Caki2 (cell line): ENCODE results near the gene SYNDIG1. TPM values are rescaled to one million over a fixed set of nuclear protein-coding genes. Genes with fewer than 3 reads are reported as not detected.

ENCODE experiments used
- DNase-seq: peaks from one replicate; pipeline ENCODE4 v3.0.0-alpha.2; 2015; ENCODE audit warnings: low read depth
- in situ Hi-C: cut with HindIII; loops from 2 replicates; pipeline ENCODE4 v1.10.0; 2016; ENCODE audit warnings: low sequenced_read_pairs, low pct_unique_long_range_greater_than_20kb, mixed read lengths
- total RNA-seq: library from RNA; depleted of rRNA; stranded (reverse); fragments of >200 nt; shearing (Covaris generic); gene quantifications from 2 replicates; pipeline ENCODE4 v1.2.3, GENCODE V29; 2014; ENCODE audit warnings: low replicate concordance

SYNDIG1 gene
- total RNA-seq, 1 experiment from 2014 or later = 0.44 TPM

DNA sequence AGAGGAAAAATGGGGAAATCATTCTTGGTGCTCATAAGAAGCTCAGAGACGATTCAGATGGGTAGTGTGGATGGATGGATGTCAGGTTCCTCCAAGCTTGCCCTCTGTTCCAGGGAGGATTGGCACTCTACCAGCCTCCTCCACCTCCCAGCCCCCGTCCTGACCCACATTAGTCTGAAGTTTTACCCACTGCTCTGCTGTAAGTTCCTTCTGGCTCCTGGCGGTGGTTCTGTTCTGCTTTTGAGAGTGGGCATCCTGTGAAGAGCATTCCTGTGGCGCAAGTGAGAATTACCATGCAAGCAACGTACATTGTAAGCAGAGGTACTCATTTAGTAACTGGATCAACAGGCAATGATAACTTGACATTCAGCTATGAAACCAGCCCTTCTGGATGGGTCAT is 103.4 kb downstream of the SYNDIG1 start:
- in situ Hi-C loops = no loop called here
- DNase-seq = no peak

- in situ Hi-C loops = no loop called here
- DNase-seq = no peak
Measured at GRCh38 chr20:24573557-24573956, 104.1 kb downstream of the SYNDIG1 start.

DNA sequence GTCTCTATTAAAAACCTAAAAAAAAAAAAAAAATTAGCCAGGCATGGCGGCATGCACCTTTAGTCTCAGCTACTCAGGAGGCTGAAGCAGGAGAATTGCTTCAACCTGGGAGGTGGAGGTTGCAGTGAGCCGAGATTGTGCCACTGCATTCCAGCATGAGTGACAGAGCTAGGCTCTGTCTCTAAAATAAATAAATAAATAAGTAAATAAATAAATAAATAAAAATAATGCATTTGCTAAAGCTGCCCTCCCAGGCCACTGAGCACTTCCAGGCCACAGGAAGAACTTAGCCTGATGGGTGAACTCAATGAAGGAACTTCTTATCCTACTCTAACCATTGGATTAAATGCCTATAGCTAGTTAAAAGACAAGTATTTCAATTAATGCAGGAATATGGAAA is 104.9 kb downstream of the SYNDIG1 start:
- in situ Hi-C loops = no loop called here
- no peak for DNase-seq

DNA sequence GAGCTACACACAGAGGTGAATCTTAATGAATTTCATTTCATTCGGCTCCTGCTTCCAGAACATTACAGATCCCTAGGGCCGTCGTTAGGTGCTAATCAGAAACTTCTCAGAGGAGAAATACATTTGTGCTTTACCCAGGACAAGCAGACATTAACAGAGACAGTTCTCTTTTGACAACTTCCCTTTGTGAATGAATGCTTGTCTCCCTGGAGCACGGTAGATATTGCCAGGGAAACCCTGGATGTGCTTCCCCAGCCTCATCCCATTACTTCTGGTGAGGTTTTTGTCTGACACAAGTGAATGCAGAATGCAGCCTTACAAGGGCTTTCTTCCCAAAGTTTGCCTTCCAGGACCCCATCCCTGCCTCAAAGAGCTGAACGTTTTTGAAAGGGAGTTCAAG is 105.4 kb downstream of the SYNDIG1 start:
- DNase-seq = no peak
- in situ Hi-C loops = no loop called here

- no peak for DNase-seq
- in situ Hi-C loops = no loop called here
Measured at GRCh38 chr20:24575811-24576210, 106.4 kb downstream of the SYNDIG1 start.

DNA sequence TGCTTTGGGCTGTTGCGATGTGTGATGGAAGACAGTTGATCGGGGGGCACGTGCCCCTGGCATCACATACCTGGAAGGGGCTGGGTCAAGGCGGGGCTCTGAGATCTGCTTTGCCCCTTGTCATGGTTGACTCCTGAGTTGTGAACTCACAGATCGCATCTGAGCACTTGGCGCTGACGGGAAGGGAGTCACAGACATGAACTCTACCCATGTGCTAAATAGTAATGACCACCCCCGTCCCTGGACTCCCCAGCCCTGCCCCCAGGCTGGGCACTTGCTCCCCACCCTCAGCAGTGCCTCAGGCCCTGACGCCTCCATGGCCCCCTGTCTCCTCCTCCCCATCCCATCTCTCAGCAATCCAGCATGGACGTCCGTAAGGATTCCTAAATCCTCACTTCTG is 107.0 kb downstream of the SYNDIG1 start:
- in situ Hi-C loops = no loop called here
- no peak for DNase-seq

DNA sequence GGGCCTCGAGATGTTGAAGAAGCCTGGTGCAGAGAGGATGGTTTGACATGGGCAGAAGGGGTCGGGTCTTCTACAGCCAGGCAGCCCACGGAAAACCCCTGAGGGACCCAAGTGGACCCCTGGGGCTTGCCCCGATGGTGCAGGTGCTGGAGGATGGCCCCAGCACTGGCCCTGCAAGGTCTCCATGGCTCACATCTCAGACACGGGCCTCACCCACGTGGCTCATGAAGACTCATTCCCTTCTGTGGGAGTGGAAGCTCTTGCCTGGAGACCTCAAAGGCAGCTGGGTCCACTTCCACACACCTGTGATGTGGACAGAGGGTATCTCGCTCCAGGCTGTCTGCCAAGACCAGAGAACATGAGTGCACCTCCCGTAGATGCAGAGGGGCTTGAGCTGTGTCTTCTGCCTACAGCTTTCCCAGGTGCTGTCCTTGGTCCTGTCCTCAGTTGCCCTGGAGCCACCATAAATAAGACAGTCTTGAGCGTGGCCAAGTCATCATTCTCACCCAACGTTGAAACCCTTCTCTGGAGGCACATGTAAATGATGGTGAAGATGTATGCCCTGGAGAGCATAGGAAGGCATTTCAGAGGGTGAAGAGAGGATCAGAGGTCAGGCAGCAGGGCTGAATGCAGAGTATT is 108.0 kb downstream of the SYNDIG1 start:
- DNase-seq = no peak
- in situ Hi-C loops = no loop called here

- DNase-seq = no peak
- in situ Hi-C loops = no loop called here
Measured at GRCh38 chr20:24578567-24579415, 109.4 kb downstream of the SYNDIG1 start.

- in situ Hi-C loops = no loop called here
- DNase-seq = no peak
Measured at GRCh38 chr20:24579475-24579874, 110.0 kb downstream of the SYNDIG1 start.

DNA sequence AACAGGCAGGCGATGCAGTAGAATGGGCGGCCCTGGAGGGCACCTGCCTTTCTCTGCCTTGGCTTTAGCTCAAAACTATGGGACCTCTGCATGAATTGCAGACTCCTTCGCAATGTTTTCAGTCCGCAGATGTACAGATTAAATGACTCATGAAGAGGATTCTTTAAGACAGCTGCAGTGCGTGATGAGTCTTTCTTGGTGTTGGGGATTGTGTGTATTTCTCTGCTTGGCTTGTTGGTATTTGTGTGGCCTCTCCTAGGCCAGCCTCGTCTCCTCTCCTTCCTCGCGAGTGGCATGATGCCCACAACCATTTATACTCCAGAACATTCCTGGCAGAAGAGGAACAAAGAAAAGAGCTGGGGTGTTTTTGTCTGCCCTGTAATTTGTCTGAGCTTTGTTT is 110.6 kb downstream of the SYNDIG1 start:
- in situ Hi-C loops = no loop called here
- no peak for DNase-seq

DNA sequence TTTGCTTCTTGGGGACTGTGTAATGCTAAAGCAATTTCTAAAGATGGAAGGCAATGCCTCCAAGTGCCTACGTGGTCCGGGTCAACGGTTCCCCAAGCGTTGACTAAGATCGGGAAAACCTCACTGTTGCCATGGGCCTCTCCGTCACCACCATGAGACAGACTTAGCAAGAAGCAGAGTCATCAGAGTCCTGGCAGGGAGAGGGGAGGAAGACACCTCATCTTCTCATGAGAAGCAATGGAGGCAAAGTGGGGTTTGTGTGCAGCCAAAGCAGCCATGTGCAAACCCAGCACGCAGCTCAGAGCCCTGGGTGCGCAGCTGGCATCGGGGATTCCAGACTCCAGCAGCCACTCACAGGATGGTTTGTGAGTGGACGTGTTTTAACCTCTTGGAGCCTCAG is 111.4 kb downstream of the SYNDIG1 start:
- no peak for DNase-seq
- in situ Hi-C loops = no loop called here

GRCh38 chr20:24581443-24582170 is 112.2 kb downstream of the SYNDIG1 start:
- in situ Hi-C loops = no loop called here
- DNase-seq = no peak

- DNase-seq = no peak
- in situ Hi-C loops = no loop called here
Measured at GRCh38 chr20:24582373-24583168, 113.1 kb downstream of the SYNDIG1 start.

- in situ Hi-C loops = no loop called here
- no peak for DNase-seq
Measured at GRCh38 chr20:24583169-24583792, 113.9 kb downstream of the SYNDIG1 start.

- no peak for DNase-seq
- in situ Hi-C loops = no loop called here
Measured at GRCh38 chr20:24584078-24584477, 114.6 kb downstream of the SYNDIG1 start.

DNA sequence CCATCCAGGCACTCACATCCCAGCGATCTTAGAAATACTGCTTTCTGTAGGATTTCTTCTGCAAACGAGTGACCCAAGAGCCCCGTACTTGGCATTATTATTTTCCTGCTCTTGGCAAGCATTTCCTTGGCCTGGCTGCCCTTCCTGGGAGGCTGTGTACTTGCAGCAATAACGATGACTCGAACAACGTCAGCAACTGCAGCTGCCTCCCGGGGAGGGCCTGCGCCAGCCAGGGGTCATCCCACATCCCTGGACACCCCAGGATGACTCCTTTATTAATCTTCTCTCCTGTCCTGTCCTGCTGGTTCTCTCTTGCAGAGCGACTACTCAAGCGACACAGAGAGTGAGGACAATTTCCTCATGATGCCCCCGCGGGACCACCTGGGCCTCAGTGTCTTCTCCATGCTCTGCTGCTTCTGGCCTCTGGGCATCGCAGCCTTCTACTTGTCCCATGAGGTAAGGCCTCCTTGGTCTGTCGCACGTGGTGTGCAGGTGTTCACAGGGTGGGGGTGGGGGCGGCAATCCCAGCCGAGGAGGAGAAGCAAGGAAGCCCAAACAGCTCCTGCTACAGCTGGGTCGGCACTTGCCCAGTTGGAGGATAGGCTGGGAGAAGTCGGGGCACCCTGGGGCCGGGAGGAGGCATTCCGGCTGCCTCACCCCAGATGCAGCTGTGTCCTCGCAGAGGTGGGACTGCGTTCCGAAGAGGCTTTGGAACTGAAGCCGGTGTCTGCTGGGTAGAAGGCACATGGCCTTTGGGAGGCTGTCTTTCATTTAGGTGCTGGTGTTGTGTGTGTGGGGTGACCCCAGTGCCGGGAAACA is 115.3 kb downstream of the SYNDIG1 start:
- in situ Hi-C loops = no loop called here
- peak; percentile 12 for DNase-seq

DNA sequence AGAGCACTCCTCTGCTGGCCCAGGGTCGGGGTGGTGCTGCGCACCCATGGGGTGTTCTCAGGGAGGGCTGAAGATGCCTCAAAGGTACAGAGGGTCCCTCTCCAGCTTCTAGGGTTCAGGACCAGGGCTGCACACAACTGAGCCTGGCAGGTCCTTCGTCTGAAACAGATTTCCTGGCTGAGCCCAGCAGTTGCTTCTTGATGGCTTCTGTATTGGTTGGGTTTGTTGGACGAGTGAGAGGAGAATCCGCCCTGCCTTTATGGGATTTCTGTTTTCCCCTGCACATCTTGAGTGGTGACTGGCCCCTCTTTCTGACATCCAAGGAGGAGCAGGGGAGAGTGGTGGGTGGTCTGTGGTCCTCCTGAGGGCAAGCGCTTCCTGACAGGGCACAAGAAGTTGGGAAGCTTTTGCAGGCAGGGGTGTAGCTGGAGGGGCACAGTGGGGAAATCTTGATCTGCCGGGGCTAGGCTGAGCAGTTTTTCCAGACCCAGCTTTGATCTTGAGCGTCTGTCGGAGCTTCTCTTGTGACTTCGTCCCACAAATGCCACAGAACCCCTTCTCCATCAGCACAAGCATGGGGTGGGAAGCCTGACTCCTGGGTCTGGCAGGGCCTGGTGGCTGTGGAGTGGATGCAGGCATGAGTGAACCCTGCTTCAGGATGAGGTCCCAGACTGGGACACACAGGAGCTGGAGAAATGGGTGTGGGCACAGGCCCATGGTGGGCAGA is 116.5 kb downstream of the SYNDIG1 start:
- in situ Hi-C loops = no loop called here
- no peak for DNase-seq
